Right ventricle myocardium superior (tissue), 1 donor: Measurements from ENCODE around the gene TMSB4X. TPM values are rescaled to one million over a fixed set of nuclear protein-coding genes. Genes with fewer than 3 reads are reported as not detected.
"Not testable (repeated sequence)": the region's sequence is repeated elsewhere in the genome, so short reads cannot be mapped to it uniquely, and the experiment has no call there.

Source experiments
- ATAC-seq: fragments of 200-7000 bp; cut with Tn5 transposase; one replicate; pipeline ENCODE4 v1.9.1; 2020; ENCODE audit warnings: mild to moderate bottlenecking; ENCODE audit not compliant: poor library complexity
- DNase-seq: peaks from one replicate; pipeline ENCODE4 v3.0.0-alpha.2; 2020
- intact Hi-C: fragments of 100-400 bp; cut with DNase I; formaldehyde crosslinking; loops from one replicate; pipeline ENCODE4 v1.11.2; 2022
- total RNA-seq: library from RNA; stranded (reverse); fragmentation: NEBNext Ultra II Directional; extraction: Animal tissue kit (Norgen Biotek cat#: 25700); gene quantifications from one replicate; pipeline ENCODE4 v1.2.1, GENCODE V29; 2021
- donor health status: DM: no; HTN: yes; CAD: no; lungs with severe emphysema.

TMSB4X gene
- total RNA-seq, 1 donor from 2014 or later, result 875 TPM

- intact Hi-C loops, result no loop called here
- ATAC-seq (no peak), DNase-seq (no peak)
Observed at GRCh38 chrX:13009273-13009672, 34.4 kb downstream of the TMSB4X start.

GRCh38 chrX:13009844-13010243 lies 34.9 kb downstream of the TMSB4X start:
- intact Hi-C loops, result no loop called here
- DNase-seq, result no peak
- ATAC-seq, result no peak

GRCh38 chrX:13010546-13010945 lies 35.6 kb downstream of the TMSB4X start:
- DNase-seq (no peak), ATAC-seq (no peak)
- intact Hi-C loops, result no loop called here

GRCh38 chrX:13013363-13014110 lies 38.6 kb downstream of the TMSB4X start:
- intact Hi-C loops, result no loop called here
- DNase-seq (no peak), ATAC-seq (peak; percentile 76)

GRCh38 chrX:13014111-13015096 lies 39.5 kb downstream of the TMSB4X start:
- intact Hi-C loops, result no loop called here
- ATAC-seq (no peak), DNase-seq (no peak)

- intact Hi-C loops, result no loop called here
- ATAC-seq, result peak; percentile 56
- DNase-seq, result no peak
Observed at GRCh38 chrX:13015536-13016236, 40.8 kb downstream of the TMSB4X start.

GRCh38 chrX:13016731-13017130 lies 41.8 kb downstream of the TMSB4X start:
- DNase-seq, intact Hi-C loops, ATAC-seq: not testable (repeated sequence)

- no peak for DNase-seq
- intact Hi-C loops, result no loop called here
- ATAC-seq, result no peak
Observed at GRCh38 chrX:13022926-13023325, 48.0 kb downstream of the TMSB4X start.

- intact Hi-C loops, result no loop called here
- DNase-seq (no peak), ATAC-seq (no peak)
Observed at GRCh38 chrX:13023567-13023966, 48.7 kb downstream of the TMSB4X start.

- ATAC-seq, result no peak
Observed at GRCh38 chrX:13023979-13024378, 49.1 kb downstream of the TMSB4X start.

GRCh38 chrX:13024986-13025385 lies 50.1 kb downstream of the TMSB4X start:
- ATAC-seq, result no peak
- intact Hi-C loops, result no loop called here
- DNase-seq, result no peak

More at GRCh38 chrX:13023979-13024378, 49.1 kb downstream of the TMSB4X start:
- intact Hi-C loops, result no loop called here
- DNase-seq, result no peak

Other genes starting within 250 kb of the TMSB4X start
- 5.4 TPM for gene PRPS2, start 183.7 kb upstream of the TMSB4X start, total RNA-seq
- 0.62 TPM for gene TLR7, start 108.0 kb upstream of the TMSB4X start, total RNA-seq
- 1.1 TPM for gene TLR8, start 68.5 kb upstream of the TMSB4X start, total RNA-seq
- gene FAM9C, start 69.5 kb downstream of the TMSB4X start, total RNA-seq, result 0.35 TPM